NK-92 treated with Interleukin-12 subunit alpha and Interleukin-12 subunit beta, amount 100 ng/mL, for 24 hours (cell line): Measurements from ENCODE around the gene STIM2.
"Not testable (repeated sequence)": the region's sequence is repeated elsewhere in the genome, so short reads cannot be mapped to it uniquely, and the experiment has no call there.

Source experiments
- DNase-seq: peaks from one replicate; lab custom pipeline; 2025; lab: John Stamatoyannopoulos, UW

STIM2 gene

DNA sequence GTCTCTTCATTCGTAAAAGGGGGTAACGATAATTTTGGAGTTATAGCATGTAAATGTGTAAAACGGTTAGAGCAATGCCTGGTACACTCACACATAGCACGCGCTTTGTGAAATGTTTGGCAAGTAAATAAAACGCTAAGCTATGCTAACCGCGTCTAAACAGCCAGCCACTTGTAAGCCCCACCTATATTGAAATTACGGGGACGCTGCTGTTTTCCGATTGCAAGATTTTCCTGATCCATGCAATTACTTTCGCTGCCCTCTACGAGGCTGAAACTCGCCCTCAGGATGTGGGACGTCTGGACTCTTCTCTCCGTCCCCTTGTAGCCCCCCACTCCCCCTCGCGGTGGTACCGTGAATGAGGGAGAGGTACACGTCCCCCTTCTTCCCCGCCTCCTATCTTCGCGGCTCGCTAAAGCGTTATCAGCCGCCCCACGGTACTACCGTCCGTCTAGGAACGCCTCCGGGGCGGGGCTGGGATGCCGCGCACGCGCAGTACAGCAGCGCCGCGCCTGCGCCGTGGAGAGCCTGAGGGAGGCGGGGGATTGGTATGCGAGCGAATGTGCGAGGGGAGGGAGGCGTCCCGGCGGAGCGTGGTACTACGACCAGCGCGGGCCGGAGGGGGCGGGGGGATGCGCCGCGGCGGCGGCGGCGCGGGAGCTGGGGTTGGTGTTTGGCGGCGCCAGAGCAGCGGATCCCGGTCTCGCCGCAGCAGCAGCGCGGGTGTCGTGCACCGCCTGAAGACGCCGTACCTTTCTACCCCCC lies at the start of gene STIM2:
STIM2 (plus strand) TSS at position 685 of the 765 bp plus-strand sequence.
- DNase-seq: peak; percentile 96

DNA sequence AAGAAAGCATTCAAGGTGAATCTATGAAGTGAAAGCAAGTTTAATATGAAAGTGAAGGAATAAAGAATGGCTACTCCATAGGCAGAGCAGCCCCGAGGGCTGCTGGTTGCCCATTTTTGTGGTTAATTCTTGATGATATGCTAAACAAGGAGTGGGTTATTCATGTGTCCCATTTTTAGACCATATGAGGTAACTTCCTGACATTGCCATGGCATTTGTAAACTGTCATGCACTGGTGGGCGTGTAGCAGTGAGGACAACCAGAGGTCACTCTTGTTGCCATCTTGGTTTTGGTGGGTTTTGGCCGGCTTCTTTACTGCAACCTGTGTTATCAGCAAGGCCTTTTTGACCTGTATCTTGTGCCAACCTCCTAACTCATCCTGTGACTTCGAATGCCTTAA lies 49.1 kb upstream of the STIM2 start:
- DNase-seq: not testable (repeated sequence)

DNA sequence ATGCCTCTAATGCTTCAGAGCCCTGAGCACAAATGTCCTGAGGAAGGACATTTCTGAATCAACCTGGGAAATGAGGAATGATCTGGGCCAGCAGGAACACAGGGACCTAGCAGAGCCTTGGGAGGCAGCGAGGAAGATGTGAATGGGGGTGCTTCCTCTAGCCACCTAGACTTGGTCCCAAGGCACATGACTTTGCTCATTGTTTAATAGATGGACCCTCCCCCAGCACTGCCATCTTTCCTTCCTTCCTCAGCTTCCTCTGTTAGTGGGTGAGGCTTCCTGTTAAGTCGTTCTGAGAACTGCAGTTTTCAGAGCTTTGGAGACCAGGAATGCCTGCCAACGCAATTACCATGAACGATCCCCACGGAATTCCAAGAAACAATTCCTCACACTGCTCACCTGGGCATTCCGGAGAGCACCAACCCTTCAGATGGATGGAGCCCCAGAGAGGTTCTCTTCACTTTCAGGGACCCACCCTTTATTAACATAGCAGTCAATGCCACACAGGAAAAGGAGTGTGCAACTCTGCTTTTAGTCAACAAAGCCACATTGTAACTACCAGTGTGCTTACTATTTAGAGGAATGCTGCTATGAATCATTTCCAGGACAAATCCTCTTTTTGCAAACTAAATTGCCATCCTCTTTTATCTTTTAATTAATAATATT lies 48.5 kb upstream of the STIM2 start:
- no peak for DNase-seq

DNA sequence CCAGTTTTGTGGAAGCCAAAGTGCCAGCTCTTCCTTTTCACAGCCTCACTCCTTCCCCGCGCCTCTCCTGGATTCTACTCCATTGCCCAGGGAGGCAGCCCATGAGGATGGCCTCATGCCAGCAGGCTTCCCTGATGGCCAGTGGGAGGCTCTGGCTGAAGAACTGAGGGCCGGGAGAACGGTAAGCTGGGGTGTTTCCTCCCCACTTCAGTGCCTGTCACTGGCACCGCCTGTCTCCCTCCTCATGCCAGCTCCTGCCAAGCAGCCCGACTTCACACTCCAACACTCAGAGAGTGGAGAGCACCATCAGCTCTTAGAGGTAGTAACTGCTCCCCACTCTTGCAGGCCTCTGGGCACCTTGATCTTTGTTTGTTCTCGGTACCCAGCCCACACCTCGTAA lies 46.9 kb upstream of the STIM2 start:
- DNase-seq: no peak

DNA sequence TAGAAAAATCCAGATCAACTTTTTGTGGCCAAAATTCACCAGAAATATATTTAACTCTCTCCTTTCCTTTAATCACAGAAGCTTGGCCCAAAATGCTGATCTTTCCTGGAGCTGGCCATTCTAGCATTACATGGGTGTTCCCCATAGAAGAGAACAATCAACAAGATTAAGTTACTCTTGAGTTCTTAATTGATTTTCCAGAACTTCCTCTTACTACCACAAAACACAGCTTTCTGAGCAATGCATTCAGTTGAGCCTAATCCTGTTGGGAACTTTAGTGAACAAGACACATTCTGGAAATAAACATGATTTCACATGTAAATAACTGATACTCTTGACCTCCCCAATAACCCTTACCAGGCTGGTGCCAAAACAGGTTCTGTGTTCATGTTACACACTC lies 45.4 kb upstream of the STIM2 start:
- no peak for DNase-seq

DNA sequence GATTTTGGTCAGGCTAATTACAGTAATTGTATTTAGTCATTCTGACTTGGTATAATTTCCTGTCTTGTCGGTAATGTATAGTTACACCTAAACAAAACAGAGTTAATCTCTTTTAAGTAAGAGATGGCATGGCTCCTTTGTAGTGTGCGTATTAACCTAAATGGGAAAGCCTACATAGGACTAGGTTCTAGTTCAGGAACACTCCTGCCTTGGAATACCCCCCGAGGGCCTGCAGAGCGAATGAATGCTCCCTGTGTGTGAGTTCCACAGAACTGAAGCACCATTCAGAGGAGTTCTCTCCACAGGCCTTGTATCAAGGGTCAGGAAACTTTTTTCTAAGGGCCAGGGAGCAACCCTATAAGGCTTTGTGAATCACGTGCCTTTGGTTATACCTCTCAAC lies 44.9 kb upstream of the STIM2 start:
- DNase-seq: no peak

DNA sequence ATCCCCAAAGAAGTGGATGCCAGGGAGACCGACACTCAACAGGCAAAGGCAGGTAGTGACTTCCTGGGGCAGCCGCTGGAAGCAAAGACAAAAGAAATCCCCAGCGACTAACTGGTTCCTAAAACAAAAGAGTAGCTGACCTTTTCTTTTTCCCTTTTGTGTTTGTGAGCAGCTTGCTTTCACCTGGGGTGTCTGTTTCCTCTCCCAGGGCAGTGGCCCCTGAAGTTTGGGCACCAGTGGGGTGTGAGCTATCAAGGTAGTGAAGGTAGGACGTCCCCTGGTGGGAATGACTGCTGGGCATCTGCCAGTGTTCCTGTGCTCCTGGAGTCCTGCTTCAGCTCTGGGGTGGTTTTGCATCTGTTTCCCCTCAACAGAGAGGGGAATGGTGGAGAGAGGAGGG lies 41.6 kb upstream of the STIM2 start:
- no peak for DNase-seq

DNA sequence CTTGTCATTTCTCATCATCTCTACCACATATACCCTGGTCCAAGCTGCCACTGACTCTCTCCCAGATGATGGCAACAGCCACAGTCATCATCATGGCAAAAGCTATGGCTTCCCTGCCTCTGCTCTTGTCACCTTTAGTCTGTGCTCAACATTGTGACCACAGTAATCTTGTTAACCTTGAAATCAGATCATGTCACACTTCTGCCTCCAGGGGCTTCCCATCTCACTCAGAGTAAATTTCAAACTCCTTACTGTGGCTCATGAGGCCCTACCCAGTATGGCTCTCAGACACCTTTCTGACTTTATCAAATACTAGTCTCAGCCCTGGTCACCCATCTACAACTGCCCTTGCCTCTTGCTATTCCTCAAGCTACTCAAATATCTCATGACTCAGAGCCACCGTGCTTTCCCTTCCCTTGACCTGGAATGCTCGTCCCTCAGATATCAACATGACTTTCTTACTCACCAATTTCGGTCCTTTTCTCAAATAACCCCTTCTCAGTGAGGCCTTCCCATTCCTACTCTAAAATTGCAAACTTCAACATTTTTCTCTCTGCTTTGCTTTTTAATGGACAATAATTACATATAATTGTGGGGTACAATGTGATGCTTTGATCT lies 41.1 kb upstream of the STIM2 start:
- DNase-seq: no peak

DNA sequence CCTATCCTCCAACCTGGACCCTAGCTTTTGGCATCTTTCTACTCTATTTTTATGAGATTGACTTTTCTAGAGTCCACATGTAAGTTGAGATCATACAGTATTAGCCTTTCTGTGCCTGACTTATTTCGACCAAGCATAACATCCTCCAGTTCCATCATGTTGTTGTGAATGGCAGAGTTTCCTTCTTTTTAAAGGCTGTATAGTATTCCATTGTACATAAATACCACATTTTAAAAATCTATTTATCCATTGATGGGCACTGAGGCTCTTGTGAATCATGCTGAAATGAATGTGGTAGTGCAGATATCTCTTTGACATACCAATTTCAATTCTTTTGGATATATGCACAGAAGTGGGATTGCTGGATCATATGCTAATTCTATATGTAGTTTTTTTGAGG lies 40.3 kb upstream of the STIM2 start:
- no peak for DNase-seq

DNA sequence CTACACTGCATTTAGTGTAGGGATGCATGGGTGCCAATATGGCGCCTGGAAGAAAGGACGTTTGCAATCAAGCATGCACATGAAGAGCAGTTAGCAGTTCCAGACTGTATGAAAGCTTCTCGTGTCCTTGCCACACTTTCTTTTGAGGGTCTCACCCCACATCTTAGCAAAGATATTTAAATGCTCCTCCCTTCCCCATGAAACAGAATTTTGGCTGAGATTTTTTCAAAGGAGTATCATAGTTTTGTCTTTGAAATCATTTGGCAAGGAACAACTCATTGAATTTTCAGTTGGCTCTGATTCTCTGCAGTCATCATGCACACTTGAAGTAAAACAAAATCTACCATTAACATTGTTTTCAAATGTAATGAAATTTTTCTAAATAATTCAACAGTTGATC lies 39.6 kb upstream of the STIM2 start:
- no peak for DNase-seq

DNA sequence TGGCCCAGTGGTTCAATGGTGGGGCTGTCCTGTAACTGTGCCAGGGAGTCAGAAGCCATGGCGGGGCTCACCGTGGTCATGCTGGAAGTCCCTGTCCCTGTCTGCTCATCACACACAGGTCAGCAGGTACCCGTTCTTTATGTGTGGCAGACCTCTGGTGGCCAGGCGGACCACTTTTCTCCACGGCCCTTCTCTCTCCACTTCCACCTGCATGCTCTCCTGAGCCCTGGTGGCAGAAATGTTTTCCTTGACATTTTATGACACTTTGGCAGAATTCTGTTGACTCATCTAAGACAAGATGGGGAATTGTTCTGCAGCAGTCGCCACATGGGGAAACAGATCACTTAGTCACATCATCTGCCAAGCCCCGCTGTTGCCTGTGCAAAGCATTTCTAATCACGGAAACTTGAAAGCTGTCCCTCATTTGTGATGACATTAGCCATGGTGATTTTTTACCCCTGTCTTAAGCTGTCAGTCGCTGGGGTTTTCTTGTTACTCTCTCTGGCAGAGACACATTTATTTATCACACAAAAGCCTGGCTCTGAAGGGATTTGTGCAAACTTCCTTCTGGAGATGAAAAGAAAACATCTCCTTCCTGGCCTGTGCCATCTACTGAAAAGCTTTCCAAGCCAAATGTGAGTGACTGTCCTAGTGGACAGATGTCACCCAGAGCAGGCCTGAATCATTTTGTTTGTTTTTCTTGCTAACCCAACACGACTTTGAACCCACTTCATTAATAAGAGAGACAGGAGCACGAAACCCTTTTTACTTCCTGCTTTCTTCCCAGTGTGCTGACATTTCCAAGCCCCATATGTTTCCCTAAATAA lies 38.8 kb upstream of the STIM2 start:
- DNase-seq: no peak

DNA sequence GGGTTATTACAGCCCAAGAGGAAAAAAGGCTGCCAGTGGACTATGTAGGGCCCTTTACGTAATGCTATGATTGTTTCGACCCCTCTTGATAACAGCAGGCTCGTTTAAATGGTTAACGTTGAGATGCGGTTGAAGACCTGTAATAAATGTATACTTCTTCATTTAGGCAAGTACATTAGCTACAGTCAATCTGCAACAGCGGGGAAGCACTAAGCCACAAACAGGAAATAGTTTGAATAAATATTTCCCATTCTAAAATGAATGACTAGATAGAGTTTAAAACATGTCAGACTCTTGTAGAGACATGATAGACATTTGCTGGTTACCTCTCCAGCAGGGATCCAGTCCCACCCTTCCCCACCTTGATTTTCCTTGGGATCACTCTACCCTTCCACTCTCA lies 38.1 kb upstream of the STIM2 start:
- DNase-seq: no peak

DNA sequence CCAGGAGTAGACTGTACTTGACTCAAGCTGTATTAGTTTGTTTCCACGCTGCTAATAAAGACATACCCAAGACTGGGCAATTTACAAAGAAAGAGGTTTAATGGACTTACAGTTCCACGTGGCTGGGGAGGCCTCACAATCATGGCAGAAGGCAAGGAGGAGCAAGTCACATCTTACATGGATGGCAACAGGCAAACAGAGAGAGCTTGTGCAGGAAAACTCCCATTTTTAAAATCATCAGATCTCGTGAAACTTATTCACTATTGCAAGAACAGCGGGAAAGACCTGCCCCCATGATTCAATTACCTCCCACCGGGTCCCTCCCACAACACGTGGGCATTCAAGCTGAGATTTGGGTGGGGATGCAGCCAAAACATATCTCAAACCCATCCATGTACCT lies 37.7 kb upstream of the STIM2 start:
- DNase-seq: not testable (repeated sequence)

DNA sequence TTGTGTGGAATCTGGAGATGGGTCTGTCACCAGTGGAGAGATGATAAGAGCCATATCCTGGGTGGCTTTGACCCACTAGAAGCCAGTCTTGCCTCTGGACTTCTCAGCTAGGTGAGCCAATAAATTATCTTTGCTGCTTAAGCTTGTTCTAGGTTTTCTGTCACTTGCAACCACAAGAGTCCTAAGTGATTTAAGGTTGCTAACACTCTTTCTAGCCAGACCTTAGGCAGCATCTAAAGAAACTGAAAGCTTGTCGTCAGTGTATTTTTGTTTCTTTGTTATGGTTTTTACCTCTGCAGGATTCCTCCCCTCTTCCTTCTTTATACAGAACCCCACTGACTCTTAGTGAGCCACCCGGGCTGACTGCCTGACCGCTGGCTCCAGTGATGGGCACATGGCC lies 37.1 kb upstream of the STIM2 start:
- no peak for DNase-seq

DNA sequence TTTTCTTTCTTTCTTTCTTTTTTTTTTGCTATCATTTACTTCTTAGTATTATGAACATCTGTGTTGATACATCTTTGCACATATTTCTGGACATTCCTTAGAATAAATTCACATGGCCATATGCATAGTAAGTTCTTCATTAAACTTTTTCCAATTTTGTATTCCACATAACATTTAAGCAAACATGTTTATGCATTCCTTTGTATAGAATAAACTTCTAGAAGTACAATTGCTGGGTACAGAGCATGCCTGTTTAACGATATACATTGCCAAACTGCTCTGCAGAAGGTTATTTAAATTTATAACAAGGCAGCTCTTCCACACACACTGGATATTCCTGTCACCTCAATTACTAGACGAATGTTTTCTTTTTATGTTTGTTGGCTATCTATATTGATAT lies 36.0 kb upstream of the STIM2 start:
- no peak for DNase-seq

DNA sequence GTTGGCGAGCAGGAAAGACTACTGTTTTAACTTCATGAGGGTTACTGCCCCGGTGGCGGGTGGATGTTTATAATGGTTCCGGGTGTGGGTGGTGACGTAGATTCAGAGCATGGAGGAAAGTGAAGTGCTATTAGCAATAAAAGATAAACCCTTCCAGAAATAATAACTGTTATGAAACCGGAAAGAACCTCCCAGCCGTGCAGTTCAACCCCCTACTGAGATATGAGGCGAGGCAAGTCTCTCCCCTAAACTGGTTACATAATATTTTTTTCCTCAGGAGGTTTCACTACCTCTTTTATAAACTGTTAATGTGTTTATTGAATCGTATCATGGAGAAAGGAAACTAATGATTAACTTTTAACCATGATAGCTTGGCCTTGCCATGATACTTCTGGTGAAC lies 33.9 kb upstream of the STIM2 start:
- no peak for DNase-seq

DNA sequence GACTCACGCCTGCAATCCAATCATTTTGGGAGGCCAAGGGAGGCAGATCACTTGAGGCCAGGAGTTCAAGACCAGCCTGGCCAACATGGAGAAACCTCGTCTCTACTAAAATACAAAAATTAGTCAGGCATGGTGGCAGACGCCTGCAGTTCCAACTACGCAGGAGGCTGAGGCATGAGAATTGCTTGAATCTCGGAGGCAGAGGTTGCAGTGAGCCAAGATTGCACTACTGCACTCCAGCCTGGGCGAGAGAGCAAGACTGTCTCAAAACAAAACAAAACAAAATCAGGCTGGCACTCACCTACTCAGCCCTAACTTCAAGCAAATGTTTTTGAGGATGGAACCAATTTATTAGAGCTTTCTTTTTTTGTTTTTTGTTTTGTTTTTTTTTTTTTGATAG lies 33.3 kb upstream of the STIM2 start:
- DNase-seq: not testable (repeated sequence)

DNA sequence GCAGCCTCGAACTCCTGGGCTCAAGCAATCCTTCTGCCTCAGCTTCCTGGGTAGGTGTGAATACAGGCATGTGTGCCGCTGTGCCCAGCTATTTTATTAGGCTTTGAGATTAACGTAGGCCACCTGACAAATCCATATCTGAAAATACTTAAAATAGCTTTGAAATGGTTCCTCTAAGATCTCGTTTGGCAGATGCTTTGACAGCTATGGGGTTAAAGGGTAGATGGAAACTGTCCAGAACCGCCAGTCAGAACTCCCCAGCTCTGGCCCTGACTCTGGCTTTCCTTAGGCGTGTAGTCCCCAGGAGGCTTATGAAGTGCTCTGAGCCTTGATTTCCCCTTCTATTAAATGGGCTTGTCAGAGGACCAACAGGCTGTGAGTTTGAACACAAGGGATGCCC lies 32.8 kb upstream of the STIM2 start:
- DNase-seq: no peak

DNA sequence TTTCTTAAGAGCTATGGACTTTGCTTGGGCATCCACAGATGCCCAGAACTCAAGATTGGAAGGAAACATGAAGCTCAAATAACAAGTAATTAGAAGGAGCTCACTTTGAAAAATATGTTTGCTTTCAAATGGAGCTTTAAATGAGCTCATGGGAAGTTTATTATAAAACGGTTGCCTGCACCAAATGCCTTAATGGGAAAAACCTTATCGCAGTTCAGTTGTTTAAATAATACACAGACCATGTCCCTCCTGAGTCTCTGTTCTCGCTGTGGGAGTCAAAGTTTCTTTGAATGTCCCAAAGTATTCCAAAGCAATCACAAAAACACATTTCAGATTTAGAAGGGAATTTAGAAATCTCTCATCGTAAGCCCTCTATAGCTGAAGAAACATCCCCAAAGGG lies 31.6 kb upstream of the STIM2 start:
- DNase-seq: no peak

DNA sequence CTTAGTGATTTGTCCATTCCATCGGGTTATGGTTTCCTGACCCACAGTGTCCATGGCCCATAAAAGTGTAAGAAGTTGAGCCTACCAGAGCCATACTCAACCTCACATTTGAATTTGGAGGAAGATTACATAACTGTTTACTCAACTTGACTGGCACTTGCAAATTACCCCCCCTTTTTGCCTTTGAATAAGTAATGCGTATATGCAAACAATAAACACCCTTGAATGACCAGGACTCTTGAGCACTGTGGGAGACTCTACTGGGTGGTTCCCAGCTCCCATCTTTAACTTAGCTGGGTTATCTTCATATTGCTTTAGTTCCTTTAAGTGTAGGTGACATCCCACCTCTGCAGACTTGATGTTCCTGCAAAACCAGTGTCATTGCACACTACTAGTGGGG lies 30.6 kb upstream of the STIM2 start:
- no peak for DNase-seq

DNA sequence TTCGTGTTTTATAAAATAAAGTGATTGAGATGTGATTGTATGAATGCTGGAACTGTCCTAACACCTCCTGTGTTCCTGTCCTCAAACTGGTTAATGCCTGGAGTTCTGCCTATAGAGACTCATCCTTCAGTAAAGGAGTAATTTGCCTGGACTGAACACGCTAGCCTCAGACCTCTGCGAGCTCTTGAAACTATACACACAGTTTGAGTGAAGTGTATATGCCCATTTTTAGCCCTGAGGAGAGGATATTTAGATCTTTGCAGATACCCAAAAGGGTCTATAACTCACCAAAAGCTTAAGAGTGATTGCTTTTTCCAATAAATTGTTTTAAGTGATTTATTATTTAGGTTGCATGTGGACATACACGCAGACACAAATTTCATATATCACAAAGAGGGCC lies 29.9 kb upstream of the STIM2 start:
- no peak for DNase-seq

DNA sequence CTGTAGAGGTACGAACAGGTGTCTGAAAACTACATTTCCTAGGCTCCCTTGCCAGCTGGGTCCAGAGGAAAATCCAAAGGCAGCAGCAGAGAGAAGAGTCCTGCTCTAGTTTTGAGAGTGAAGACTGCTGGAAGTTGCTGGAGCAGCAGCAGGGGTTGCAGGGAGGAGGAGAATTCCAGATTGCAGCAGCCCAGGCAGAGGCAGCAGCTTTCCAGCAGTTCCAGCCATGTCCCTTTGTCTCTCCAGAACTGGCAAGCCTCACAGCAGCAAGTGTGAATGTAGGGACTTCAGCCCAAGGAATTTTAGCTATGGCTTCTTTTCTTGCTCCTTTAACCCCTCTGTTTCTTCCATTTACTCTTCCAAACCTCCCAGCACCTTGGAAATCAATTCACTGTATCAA lies 24.1 kb upstream of the STIM2 start:
- no peak for DNase-seq
